A673 (cell line): ENCODE results near the gene PTGFRN.

ENCODE experiments used
- CTCF ChIP-seq: fragments of 300-800, 200-600 bp; sonication (generic); conservative IDR thresholded peaks from 2 replicates; pipeline ENCODE4 v1.5.1; 2017; ENCODE audit warnings: low read depth, mild to moderate bottlenecking, antibody characterized with exemption, low read length, moderate library complexity, mixed read lengths
- EZH2 ChIP-seq: fragments of 200-600 bp; sonication (generic); IDR thresholded peaks from 2 replicates; pipeline ENCODE4 v1.6.1; 2017; ENCODE audit warnings: borderline replicate concordance, low read depth, mild to moderate bottlenecking, mixed read lengths, antibody characterized with exemption, low read length; ENCODE audit not compliant: poor library complexity, severe bottlenecking

GRCh38 chr1:117032681-117033539, 123.2 kb downstream of the PTGFRN start:
- TF ChIP-seq CTCF, result no peak
- no peak for TF ChIP-seq EZH2
